NCI-H748 (cell line): ENCODE results near the gene BMP6.
A peak's percentile ranks its signal among the peaks of the same experiment; 100 is the strongest.

Source experiments
- DNase-seq: peaks from one replicate; lab custom pipeline; 2025; ENCODE audit not compliant: unreplicated experiment; lab: John Stamatoyannopoulos, UW

The BMP6 gene

GRCh38 chr6:7725849-7726415 is at the start of gene BMP6:
Gene BMP6 (plus strand): TSS chr6:7726099. CDS start chr6:7726956, 857 bp downstream.
- DNase-seq = peak; percentile 97

GRCh38 chr6:7677229-7677628 is 48.7 kb upstream of the BMP6 start:
- no peak for DNase-seq

- DNase-seq = no peak
Measured at GRCh38 chr6:7680393-7681075, 45.4 kb upstream of the BMP6 start.

- DNase-seq = no peak
Measured at GRCh38 chr6:7681449-7681848, 44.5 kb upstream of the BMP6 start.

- no peak for DNase-seq
Measured at GRCh38 chr6:7684076-7684475, 41.8 kb upstream of the BMP6 start.

- DNase-seq = peak; percentile 95
Measured at GRCh38 chr6:7684843-7685242, 41.1 kb upstream of the BMP6 start.

- DNase-seq = peak; percentile 51
Measured at GRCh38 chr6:7685276-7685675, 40.6 kb upstream of the BMP6 start.

GRCh38 chr6:7687145-7688111 is 38.5 kb upstream of the BMP6 start:
- DNase-seq = peak; percentile 36

- no peak for DNase-seq
Measured at GRCh38 chr6:7691021-7691420, 34.9 kb upstream of the BMP6 start.

- peak; percentile 52 for DNase-seq
Measured at GRCh38 chr6:7691675-7692452, 34.0 kb upstream of the BMP6 start.

- DNase-seq = no peak
Measured at GRCh38 chr6:7692453-7692784, 33.5 kb upstream of the BMP6 start.

- no peak for DNase-seq
Measured at GRCh38 chr6:7693827-7694226, 32.1 kb upstream of the BMP6 start.

- DNase-seq = no peak
Measured at GRCh38 chr6:7696061-7696460, 29.8 kb upstream of the BMP6 start.

- no peak for DNase-seq
Measured at GRCh38 chr6:7697432-7697819, 28.5 kb upstream of the BMP6 start.

GRCh38 chr6:7697820-7698623 is 27.9 kb upstream of the BMP6 start:
- no peak for DNase-seq

GRCh38 chr6:7701212-7701834 is 24.6 kb upstream of the BMP6 start:
- no peak for DNase-seq

- no peak for DNase-seq
Measured at GRCh38 chr6:7703148-7703680, 22.7 kb upstream of the BMP6 start.

GRCh38 chr6:7705483-7705882 is 20.4 kb upstream of the BMP6 start:
- no peak for DNase-seq

- DNase-seq = no peak
Measured at GRCh38 chr6:7706269-7706668, 19.6 kb upstream of the BMP6 start.

- no peak for DNase-seq
Measured at GRCh38 chr6:7707787-7708186, 18.1 kb upstream of the BMP6 start.
